H9 (cell line): ENCODE measurements around the gene TRPM3. TPM values are rescaled to one million over a fixed set of nuclear protein-coding genes. Genes with fewer than 3 reads are reported as not detected.

Source experiments
- DNase-seq: peaks from one replicate; pipeline ENCODE4 v3.0.0-alpha.2; 2017
- H2AFZ ChIP-seq: one replicate; pipeline ENCODE4 v1.6.1; 2013; ENCODE audit warnings: mild to moderate bottlenecking, low read length, control low read depth, moderate library complexity
- H2AK5ac ChIP-seq: 2 replicates; pipeline ENCODE4 v1.6.1; 2013; ENCODE audit warnings: low read length, control low read depth, mixed read lengths; ENCODE audit not compliant: insufficient read length
- H2BK120ac ChIP-seq: one replicate; pipeline ENCODE4 v1.6.1; 2013; ENCODE audit warnings: low read depth, mild to moderate bottlenecking, low read length, control low read depth, inconsistent platforms; ENCODE audit not compliant: poor library complexity, severe bottlenecking
- H2BK12ac ChIP-seq: 2 replicates; pipeline ENCODE4 v1.6.1; 2013; ENCODE audit warnings: low read length, control low read depth, mixed read lengths, low read depth; ENCODE audit not compliant: insufficient read length
- H2BK15ac ChIP-seq: 2 replicates; pipeline ENCODE4 v1.6.1; 2013; ENCODE audit warnings: low read depth, low read length, control low read depth
- H2BK20ac ChIP-seq: one replicate; pipeline ENCODE4 v1.6.1; 2013; ENCODE audit warnings: low read depth, mild to moderate bottlenecking, low read length, control low read depth, inconsistent platforms; ENCODE audit not compliant: poor library complexity, severe bottlenecking
- H2BK5ac ChIP-seq: 2 replicates; pipeline ENCODE4 v1.6.1; 2013; ENCODE audit warnings: low read length, control low read depth, mixed read lengths; ENCODE audit not compliant: insufficient read length
- H3K14ac ChIP-seq: 2 replicates; pipeline ENCODE4 v1.6.1; 2013; ENCODE audit warnings: low read length, control low read depth; ENCODE audit not compliant: insufficient read depth
- H3K18ac ChIP-seq: 2 replicates; pipeline ENCODE4 v1.6.1; 2013; ENCODE audit warnings: low read depth, mild to moderate bottlenecking, mixed read lengths, low read length, control low read depth; ENCODE audit not compliant: insufficient read length
- H3K23ac ChIP-seq: 2 replicates; pipeline ENCODE4 v1.6.1; 2013; ENCODE audit warnings: low read length, control low read depth, mixed read lengths, low read depth; ENCODE audit not compliant: insufficient read length
- H3K23me2 ChIP-seq: 2 replicates; pipeline ENCODE4 v1.6.1; 2013; ENCODE audit warnings: low read depth, mild to moderate bottlenecking, mixed read lengths, low read length, control low read depth; ENCODE audit not compliant: insufficient read length, poor library complexity, severe bottlenecking
- H3K27ac ChIP-seq: 2 replicates; pipeline ENCODE4 v1.5.1; 2013; ENCODE audit warnings: low read length, control low read depth, mixed read lengths, low read depth; ENCODE audit not compliant: insufficient read length
- H3K27me3 ChIP-seq: 2 replicates; pipeline ENCODE4 v1.6.1; 2013; ENCODE audit warnings: low read length, control low read depth, inconsistent platforms; ENCODE audit not compliant: insufficient read depth
- H3K4ac ChIP-seq: 2 replicates; pipeline ENCODE4 v1.6.1; 2013; ENCODE audit warnings: low read depth, mild to moderate bottlenecking, control low read depth, inconsistent platforms, low read length, moderate library complexity
- H3K4me1 ChIP-seq: 2 replicates; pipeline ENCODE4 v1.6.1; 2013; ENCODE audit warnings: low read length, control low read depth, inconsistent platforms; ENCODE audit not compliant: insufficient read depth
- H3K4me2 ChIP-seq: 2 replicates; pipeline ENCODE4 v1.6.1; 2013; ENCODE audit warnings: low read length, control low read depth, mixed read lengths; ENCODE audit not compliant: insufficient read length, insufficient read depth
- H3K56ac ChIP-seq: 2 replicates; pipeline ENCODE4 v1.6.1; 2013; ENCODE audit warnings: low read depth, mild to moderate bottlenecking, mixed read lengths, low read length, control low read depth; ENCODE audit not compliant: insufficient read length
- H3K79me1 ChIP-seq: 2 replicates; pipeline ENCODE4 v1.6.1; 2013; ENCODE audit warnings: low read depth, mild to moderate bottlenecking, moderate library complexity, low read length, control low read depth, inconsistent platforms; ENCODE audit not compliant: insufficient read depth, poor library complexity, severe bottlenecking
- H3K79me2 ChIP-seq: 2 replicates; pipeline ENCODE4 v1.6.1; 2013; ENCODE audit warnings: low read length, control low read depth, inconsistent platforms; ENCODE audit not compliant: insufficient read depth
- H3K9ac ChIP-seq: 2 replicates; pipeline ENCODE4 v1.6.1; 2013; ENCODE audit warnings: low read length, control low read depth, mixed read lengths; ENCODE audit not compliant: insufficient read length; ENCODE audit errors: extremely low read depth
- H3K9me3 ChIP-seq: one replicate; pipeline ENCODE4 v1.6.1; 2013; ENCODE audit warnings: low read depth, low read length, inconsistent platforms; ENCODE audit not compliant: control insufficient read depth
- H3T11ph ChIP-seq: one replicate; pipeline ENCODE4 v1.6.1; 2013; ENCODE audit warnings: mild to moderate bottlenecking, low read length, control low read depth, inconsistent platforms
- H4K20me1 ChIP-seq: one replicate; pipeline ENCODE4 v1.6.1; 2013; ENCODE audit not compliant: control insufficient read depth, insufficient read length, insufficient read depth
- H4K5ac ChIP-seq: 2 replicates; pipeline ENCODE4 v1.6.1; 2013; ENCODE audit warnings: low read depth, mild to moderate bottlenecking, mixed read lengths, low read length, control low read depth; ENCODE audit not compliant: insufficient read length
- H4K8ac ChIP-seq: replicated peaks from 2 replicates; pipeline ENCODE4 v1.6.1; 2013; ENCODE audit warnings: low read length, control low read depth, mixed read lengths, low read depth; ENCODE audit not compliant: insufficient read length
- H4K91ac ChIP-seq: 2 replicates; pipeline ENCODE4 v1.6.1; 2013; ENCODE audit warnings: low read depth, mild to moderate bottlenecking, moderate library complexity, mixed read lengths, low read length, control low read depth; ENCODE audit not compliant: insufficient read length
- H3K27ac Mint-ChIP-seq, 3 experiments: 2 replicates in 2 of 3; 3 replicates in 1 of 3; pipeline ENCODE4 v1.8.0; 2020 to 2021; ENCODE audit warnings: mixed read lengths in 3 of 3, mild to moderate bottlenecking in 1 of 3, moderate library complexity in 1 of 3
- H3K27me3 Mint-ChIP-seq: 2 replicates; pipeline ENCODE4 v1.8.0; 2021; ENCODE audit warnings: low read depth, mild to moderate bottlenecking, moderate library complexity, mixed read lengths
- H3K36me3 Mint-ChIP-seq, 3 experiments: 2 replicates in 2 of 3; 3 replicates in 1 of 3; pipeline ENCODE4 v1.8.0; 2020 to 2021; ENCODE audit warnings: low read depth in 3 of 3, mixed read lengths in 3 of 3; ENCODE audit not compliant: insufficient read depth in 1 of 3
- H3K4me1 Mint-ChIP-seq, 2 experiments: 2 replicates each; pipeline ENCODE4 v1.8.0; 2020; ENCODE audit warnings: mixed read lengths in 2 of 2
- H3K4me3 Mint-ChIP-seq, 2 experiments: 2 replicates in 1 of 2; 3 replicates in 1 of 2; pipeline ENCODE4 v1.8.0; 2020 to 2021; ENCODE audit warnings: mild to moderate bottlenecking in 2 of 2, mixed read lengths in 2 of 2, moderate library complexity in 1 of 2
- H3K9me3 Mint-ChIP-seq, 2 experiments: 2 replicates in 1 of 2; 3 replicates in 1 of 2; pipeline ENCODE4 v1.8.0; 2020; ENCODE audit warnings: mild to moderate bottlenecking in 2 of 2, mixed read lengths in 2 of 2, moderate library complexity in 1 of 2
- WGBS: extraction: QIAGEN DNeasy Blood & Tissue Kit; methylation state at CpG from one replicate; pipeline ENCODE4 v1.1.7; 2013; ENCODE audit warnings: missing lambda C conversion rate, low lambda C conversion rate, mixed read lengths; ENCODE audit not compliant: insufficient read length; ENCODE audit errors: extremely low coverage; 5-methylcytosine and 5-hydroxymethylcytosine counted together
- total RNA-seq: library from RNA; stranded (reverse); gene quantifications from 2 replicates; pipeline ENCODE4 v1.2.1, GENCODE V29; 2021
- TF ChIP-seq, protein P1 (sequence below): fragments of 200-600 bp; sonication (generic); conservative IDR thresholded peaks from 3 replicates; pipeline ENCODE4 v1.8.0; 2021; ENCODE audit warnings: antibody characterized with exemption, mild to moderate bottlenecking

The TRPM3 gene
- total RNA-seq, 1 experiment from 2014 or later: 10.3 TPM

DNA sequence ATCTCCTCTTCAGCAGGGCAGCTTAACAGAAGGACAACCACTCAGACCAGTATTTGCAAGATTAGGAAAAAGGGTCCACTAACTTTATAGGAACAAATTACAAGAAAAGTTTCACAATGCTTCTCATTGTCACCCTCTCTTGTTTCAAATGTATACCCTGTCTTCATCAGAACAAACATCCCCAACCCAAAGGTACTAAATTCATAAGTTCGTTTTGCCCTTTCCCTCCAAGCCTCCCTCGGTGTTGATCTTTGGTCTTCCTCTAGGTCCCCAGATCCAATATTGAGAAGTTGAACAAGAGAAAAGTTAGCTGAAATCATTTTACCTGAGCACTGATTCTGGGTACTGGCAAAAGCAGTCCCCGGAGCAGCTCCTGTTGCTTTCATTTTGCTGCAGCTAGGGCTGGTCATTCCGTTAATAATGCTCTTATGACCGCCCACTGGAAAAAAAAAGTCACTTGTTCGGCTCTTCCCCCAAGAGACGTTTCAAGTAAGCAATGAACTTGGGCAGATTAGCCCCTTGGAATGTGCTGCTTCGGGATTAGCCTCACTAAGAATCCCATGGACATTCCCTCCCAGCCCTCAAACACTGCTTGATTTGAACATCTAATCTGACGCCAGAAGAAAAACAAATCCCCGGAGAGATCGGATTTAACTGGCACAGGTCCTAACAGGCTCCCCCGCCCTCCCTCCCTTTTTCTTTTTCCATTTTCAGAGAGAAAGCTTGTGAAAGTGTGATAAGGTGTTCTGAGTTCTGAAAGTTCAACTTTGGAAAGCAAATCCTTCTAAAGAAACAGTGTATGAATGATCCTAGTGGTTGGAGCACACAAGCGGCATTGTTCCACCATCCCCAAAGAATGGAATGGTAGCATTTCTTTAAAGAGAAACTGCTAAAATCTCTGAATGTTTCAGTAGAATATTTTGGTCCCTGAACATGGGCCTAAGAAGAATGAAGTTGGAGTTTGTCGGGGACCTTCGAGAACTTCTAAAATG is 252.5 kb downstream of the TRPM3 start:
- Histone ChIP-seq H4K20me1 (no peaks in the 10 kb centered on the region), H4K91ac (no peak overlapping the region), H2BK20ac (no peak overlapping the region), H3T11ph (no peak overlapping the region), H3K9me3 (no peaks in the 10 kb centered on the region), H3K14ac (no peak overlapping the region), H3K4ac (no peak overlapping the region), H4K5ac (no peak overlapping the region), H3K4me2 (no peak overlapping the region), H3K23ac (no peak overlapping the region), H4K8ac (no peak overlapping the region), H2BK120ac (no peak overlapping the region), H3K27me3 (no peaks in the 10 kb centered on the region), H2AFZ (no peak overlapping the region), H3K4me1 (no peaks in the 10 kb centered on the region), H2AK5ac (no peak overlapping the region), H3K56ac (no peak overlapping the region), H3K18ac (no peak overlapping the region), H3K79me1 (no peaks in the 10 kb centered on the region), H3K23me2 (no peaks in the 10 kb centered on the region), H3K27ac (no peak overlapping the region), H2BK5ac (no peak overlapping the region), H3K79me2 (no peaks in the 10 kb centered on the region), H2BK15ac (no peak overlapping the region), H2BK12ac (no peak overlapping the region), H3K9ac (no peak overlapping the region)
- no CpG with 5 or more reads among the region's 15 CpGs for WGBS
- TF ChIP-seq, protein P1, sequence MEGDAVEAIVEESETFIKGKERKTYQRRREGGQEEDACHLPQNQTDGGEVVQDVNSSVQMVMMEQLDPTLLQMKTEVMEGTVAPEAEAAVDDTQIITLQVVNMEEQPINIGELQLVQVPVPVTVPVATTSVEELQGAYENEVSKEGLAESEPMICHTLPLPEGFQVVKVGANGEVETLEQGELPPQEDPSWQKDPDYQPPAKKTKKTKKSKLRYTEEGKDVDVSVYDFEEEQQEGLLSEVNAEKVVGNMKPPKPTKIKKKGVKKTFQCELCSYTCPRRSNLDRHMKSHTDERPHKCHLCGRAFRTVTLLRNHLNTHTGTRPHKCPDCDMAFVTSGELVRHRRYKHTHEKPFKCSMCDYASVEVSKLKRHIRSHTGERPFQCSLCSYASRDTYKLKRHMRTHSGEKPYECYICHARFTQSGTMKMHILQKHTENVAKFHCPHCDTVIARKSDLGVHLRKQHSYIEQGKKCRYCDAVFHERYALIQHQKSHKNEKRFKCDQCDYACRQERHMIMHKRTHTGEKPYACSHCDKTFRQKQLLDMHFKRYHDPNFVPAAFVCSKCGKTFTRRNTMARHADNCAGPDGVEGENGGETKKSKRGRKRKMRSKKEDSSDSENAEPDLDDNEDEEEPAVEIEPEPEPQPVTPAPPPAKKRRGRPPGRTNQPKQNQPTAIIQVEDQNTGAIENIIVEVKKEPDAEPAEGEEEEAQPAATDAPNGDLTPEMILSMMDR: no peak
- no peak for DNase-seq
- Mint-ChIP-seq H3K4me1 (peaks cover 6 to 11% of the 10 kb centered on the region in 2 experiments; a peak in 3 of 4 replicates), H3K4me3 (no peak overlapping the region), H3K9me3 (peaks cover 0 to 2% of the 10 kb centered on the region in 2 experiments; a peak in 1 of 5 replicates), H3K27me3 (no peaks in the 10 kb centered on the region), H3K27ac (peak overlapping the region in 1 of 3 experiments; percentile 52; a peak in 2 of 7 replicates), H3K36me3 (peaks cover 0 to 4% (median 0%) of the 10 kb centered on the region in 3 experiments; a peak in 2 of 7 replicates)
